HepG2 (cell line): ENCODE measurements around the gene SAMD4B. TPM values are rescaled to one million over a fixed set of nuclear protein-coding genes. Genes with fewer than 3 reads are reported as not detected.

Experiments
- AFF4 ChIP-seq: sonication (generic); formaldehyde crosslinking; IDR thresholded peaks from 2 replicates; pipeline ENCODE4 v1.4.0; 2020; ENCODE audit warnings: missing genetic modification reagents
- ATF2 ChIP-seq: sonication (generic); formaldehyde crosslinking; IDR thresholded peaks from 2 replicates; pipeline ENCODE4 v1.4.0; 2020; ENCODE audit warnings: missing genetic modification reagents
- DNMT3B ChIP-seq: conservative IDR thresholded peaks from 2 replicates; pipeline ENCODE4 v1.6.1; 2016; ENCODE audit warnings: missing biosample characterization, control low read depth
- EED ChIP-seq: sonication (generic); formaldehyde crosslinking; IDR thresholded peaks from 2 replicates; pipeline ENCODE4 v1.5.0; 2020; ENCODE audit warnings: mild to moderate bottlenecking, missing genetic modification reagents
- HNRNPK ChIP-seq: fragments of 200-400 bp; formaldehyde crosslinking; IDR thresholded peaks from 2 replicates; pipeline ENCODE4 v1.6.1; 2018; ENCODE audit warnings: low read length, low read depth, moderate library complexity, mild to moderate bottlenecking; ENCODE audit not compliant: poor library complexity, severe bottlenecking
- NR0B2 ChIP-seq: sonication (generic); formaldehyde crosslinking; IDR thresholded peaks from 2 replicates; pipeline ENCODE4 v1.4.0; 2020; ENCODE audit warnings: mild to moderate bottlenecking, missing genetic modification reagents
- NR2C2 ChIP-seq: sonication (generic); formaldehyde crosslinking; IDR thresholded peaks from 2 replicates; pipeline ENCODE4 v1.4.0; 2020; ENCODE audit warnings: missing genetic modification reagents, mild to moderate bottlenecking, moderate library complexity, borderline replicate concordance
- SNRNP70 ChIP-seq: fragments of 200-400 bp; formaldehyde crosslinking; IDR thresholded peaks from 2 replicates; pipeline ENCODE4 v1.6.1; 2017; ENCODE audit warnings: mild to moderate bottlenecking, low read depth, low read length, moderate library complexity
- ZBTB7B ChIP-seq: sonication (generic); formaldehyde crosslinking; IDR thresholded peaks from 2 replicates; pipeline ENCODE4 v1.4.0; 2020; ENCODE audit warnings: missing genetic modification reagents
- ZNF747 ChIP-seq: sonication (generic); formaldehyde crosslinking; IDR thresholded peaks from 2 replicates; pipeline ENCODE4 v1.8.1; 2023; ENCODE audit warnings: missing genetic modification reagents, mild to moderate bottlenecking, borderline replicate concordance
- polyA plus RNA-seq, 8 experiments: library from polyadenylated mRNA; depleted of rRNA in 3 of 8; stranded (reverse) in 7 of 8; unstranded in 1 of 8; fragments of >200 nt; fragmentation: Illumina TruSeq in 4 of 8; extraction: Trizol in 4 of 8; gene quantifications; 2 replicates each; pipeline versions ENCODE4 v1.2.1 to v1.2.3, GENCODE V29; 2011 to 2016; ENCODE audit warnings: low read depth in 4 of 8, missing spikeins in 1 of 8, mixed read lengths in 1 of 8; ENCODE audit not compliant: insufficient read depth in 1 of 8
- total RNA-seq, 5 experiments: library from RNA; depleted of rRNA; stranded (reverse); fragments of >200 nt; fragmentation: Illumina TruSeq; extraction: Trizol; gene quantifications; 2 replicates each; pipeline ENCODE4 v1.2.3, GENCODE V29; 2016; ENCODE audit warnings: low read depth in 1 of 5
- TF ChIP-seq, protein P1 (sequence below): sonication (generic); formaldehyde crosslinking; IDR thresholded peaks from 2 replicates; pipeline ENCODE4 v1.4.0; 2020; ENCODE audit warnings: missing genetic modification reagents, borderline replicate concordance
- TF ChIP-seq, protein P2 (sequence below): sonication (generic); formaldehyde crosslinking; IDR thresholded peaks from 2 replicates; pipeline ENCODE4 v1.4.0; 2020; ENCODE audit warnings: missing genetic modification reagents
- TF ChIP-seq, protein P3 (sequence below): sonication (generic); formaldehyde crosslinking; IDR thresholded peaks from 2 replicates; pipeline ENCODE4 v1.4.0; 2020; ENCODE audit warnings: missing genetic modification reagents, mild to moderate bottlenecking, borderline replicate concordance

SAMD4B gene
- total and polyA plus RNA-seq, 2 of the 13 experiments (the other 11 are each of a cell fraction or from before 2014, with no cell fraction given): 26.0 to 31.8 TPM

DNA sequence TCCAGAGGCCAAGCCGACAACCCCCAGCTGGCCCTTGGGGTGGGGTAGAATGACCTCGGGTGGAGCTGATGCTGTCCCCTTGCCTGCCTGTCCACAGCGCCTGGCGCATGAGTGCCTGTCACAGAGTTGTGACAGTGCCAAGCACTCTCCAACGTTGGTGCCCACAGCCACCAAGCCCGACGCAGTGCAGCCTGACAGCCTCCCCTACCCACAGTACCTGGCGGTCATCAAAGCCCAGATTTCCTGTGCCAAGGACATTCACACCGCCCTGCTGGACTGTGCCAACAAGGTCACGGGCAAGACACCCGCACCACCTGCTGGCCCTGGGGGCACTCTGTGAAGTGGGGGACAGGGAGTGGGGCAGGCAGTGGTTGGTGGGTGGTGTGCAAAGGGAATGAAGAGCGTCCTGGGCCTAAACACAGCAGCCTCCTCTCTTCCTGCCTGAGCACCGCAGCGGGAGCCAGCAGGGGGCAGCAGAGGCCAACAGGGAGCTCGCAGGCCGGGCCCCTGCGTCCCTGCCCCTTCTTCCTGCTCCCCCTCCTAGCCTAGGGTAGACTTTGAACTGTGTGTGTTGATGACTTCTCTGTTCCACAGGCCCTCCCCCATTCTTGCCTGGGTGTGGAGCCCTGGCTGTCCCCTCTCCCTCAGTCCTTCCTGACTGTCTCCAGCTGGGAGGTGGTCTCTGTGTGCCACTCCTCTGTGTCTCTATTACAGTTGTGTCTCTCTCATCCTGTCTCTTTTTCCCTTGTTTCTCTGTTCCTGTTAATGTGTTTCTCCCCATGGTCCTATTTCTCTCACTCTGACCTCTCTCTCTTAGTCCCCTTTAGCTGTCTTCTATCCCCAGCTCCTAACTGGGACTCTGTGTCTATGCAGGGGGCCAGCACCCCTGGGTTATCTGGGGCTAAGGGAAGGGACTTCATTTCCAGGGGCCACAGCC is 55.4 kb downstream of the SAMD4B start (continued):
- peak; percentile 79; the same call in 1 of the 2 replicates for TF ChIP-seq AFF4 (CRISPR knock-in tag)
- TF ChIP-seq, protein P1, sequence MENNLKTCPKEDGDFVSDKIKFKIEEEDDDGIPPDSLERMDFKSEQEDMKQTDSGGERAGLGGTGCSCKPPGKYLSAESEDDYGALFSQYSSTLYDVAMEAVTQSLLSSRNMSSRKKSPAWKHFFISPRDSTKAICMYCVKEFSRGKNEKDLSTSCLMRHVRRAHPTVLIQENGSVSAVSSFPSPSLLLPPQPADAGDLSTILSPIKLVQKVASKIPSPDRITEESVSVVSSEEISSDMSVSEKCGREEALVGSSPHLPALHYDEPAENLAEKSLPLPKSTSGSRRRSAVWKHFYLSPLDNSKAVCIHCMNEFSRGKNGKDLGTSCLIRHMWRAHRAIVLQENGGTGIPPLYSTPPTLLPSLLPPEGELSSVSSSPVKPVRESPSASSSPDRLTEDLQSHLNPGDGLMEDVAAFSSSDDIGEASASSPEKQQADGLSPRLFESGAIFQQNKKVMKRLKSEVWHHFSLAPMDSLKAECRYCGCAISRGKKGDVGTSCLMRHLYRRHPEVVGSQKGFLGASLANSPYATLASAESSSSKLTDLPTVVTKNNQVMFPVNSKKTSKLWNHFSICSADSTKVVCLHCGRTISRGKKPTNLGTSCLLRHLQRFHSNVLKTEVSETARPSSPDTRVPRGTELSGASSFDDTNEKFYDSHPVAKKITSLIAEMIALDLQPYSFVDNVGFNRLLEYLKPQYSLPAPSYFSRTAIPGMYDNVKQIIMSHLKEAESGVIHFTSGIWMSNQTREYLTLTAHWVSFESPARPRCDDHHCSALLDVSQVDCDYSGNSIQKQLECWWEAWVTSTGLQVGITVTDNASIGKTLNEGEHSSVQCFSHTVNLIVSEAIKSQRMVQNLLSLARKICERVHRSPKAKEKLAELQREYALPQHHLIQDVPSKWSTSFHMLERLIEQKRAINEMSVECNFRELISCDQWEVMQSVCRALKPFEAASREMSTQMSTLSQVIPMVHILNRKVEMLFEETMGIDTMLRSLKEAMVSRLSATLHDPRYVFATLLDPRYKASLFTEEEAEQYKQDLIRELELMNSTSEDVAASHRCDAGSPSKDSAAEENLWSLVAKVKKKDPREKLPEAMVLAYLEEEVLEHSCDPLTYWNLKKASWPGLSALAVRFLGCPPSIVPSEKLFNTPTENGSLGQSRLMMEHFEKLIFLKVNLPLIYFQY: no peak; the same call in 1 of the 2 replicates
- TF ChIP-seq SNRNP70: no peak
- TF ChIP-seq ATF2: peak; percentile 83
- TF ChIP-seq, protein P2, sequence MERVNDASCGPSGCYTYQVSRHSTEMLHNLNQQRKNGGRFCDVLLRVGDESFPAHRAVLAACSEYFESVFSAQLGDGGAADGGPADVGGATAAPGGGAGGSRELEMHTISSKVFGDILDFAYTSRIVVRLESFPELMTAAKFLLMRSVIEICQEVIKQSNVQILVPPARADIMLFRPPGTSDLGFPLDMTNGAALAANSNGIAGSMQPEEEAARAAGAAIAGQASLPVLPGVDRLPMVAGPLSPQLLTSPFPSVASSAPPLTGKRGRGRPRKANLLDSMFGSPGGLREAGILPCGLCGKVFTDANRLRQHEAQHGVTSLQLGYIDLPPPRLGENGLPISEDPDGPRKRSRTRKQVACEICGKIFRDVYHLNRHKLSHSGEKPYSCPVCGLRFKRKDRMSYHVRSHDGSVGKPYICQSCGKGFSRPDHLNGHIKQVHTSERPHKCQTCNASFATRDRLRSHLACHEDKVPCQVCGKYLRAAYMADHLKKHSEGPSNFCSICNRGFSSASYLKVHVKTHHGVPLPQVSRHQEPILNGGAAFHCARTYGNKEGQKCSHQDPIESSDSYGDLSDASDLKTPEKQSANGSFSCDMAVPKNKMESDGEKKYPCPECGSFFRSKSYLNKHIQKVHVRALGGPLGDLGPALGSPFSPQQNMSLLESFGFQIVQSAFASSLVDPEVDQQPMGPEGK (CRISPR knock-in tag): peak; percentile 93
- 0 out of 2 replicates have a peak, but pooled peaks have one; percentile 54 for TF ChIP-seq DNMT3B (CRISPR knock-in tag)
- TF ChIP-seq EED: no peak; the same call in 1 of the 2 replicates
- TF ChIP-seq HNRNPK: no peak
- TF ChIP-seq ZBTB7B: peak; percentile 74
- no peak for TF ChIP-seq NR0B2 (CRISPR knock-in tag)
- TF ChIP-seq NR2C2 (CRISPR knock-in tag): peak; percentile 66; the same call in 1 of the 2 replicates
- no peak; the same call in 1 of the 2 replicates for TF ChIP-seq ZNF747 (CRISPR knock-in tag)
- TF ChIP-seq, protein P3, sequence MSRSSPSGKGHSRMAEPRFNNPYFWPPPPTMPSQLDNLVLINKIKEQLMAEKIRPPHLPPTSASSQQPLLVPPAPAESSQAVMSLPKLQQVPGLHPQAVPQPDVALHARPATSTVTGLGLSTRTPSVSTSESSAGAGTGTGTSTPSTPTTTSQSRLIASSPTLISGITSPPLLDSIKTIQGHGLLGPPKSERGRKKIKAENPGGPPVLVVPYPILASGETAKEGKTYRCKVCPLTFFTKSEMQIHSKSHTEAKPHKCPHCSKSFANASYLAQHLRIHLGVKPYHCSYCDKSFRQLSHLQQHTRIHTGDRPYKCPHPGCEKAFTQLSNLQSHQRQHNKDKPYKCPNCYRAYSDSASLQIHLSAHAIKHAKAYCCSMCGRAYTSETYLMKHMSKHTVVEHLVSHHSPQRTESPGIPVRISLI (CRISPR knock-in tag): no peak
